ENCODE results near the gene PLCL1. TPM values are rescaled to one million over a fixed set of nuclear protein-coding genes. Genes with fewer than 3 reads are reported as not detected.

The PLCL1 gene
- total RNA-seq, 1 donor from 2014 or later: 0.04 TPM

- no peak for DNase-seq
- Mint-ChIP-seq H3K36me3 (ENCODE audit: low read depth) (no peaks in the 10 kb centered on the region), H3K4me1 (no peaks in the 10 kb centered on the region), H3K9me3 (peaks cover 14% of the 10 kb centered on the region), H3K27me3 (no peaks in the 10 kb centered on the region), H3K27ac (no peak overlapping the region), H3K4me3 (no peak overlapping the region)
- ChIA-PET CTCF (no interaction called here), POLR2A (no interaction called here)
- intact Hi-C loops (cut with micrococcal nuclease): no loop called here
- TF ChIP-seq CTCF (IDR thresholded peaks at IDR 0.05): no peak
- no peak for ATAC-seq (ENCODE audit: low read depth)
Measured at GRCh38 chr2:197954328-197954727, 149.9 kb downstream of the PLCL1 start.

GRCh38 chr2:197958592-197959150 is 154.3 kb downstream of the PLCL1 start:
- H3K27me3 Mint-ChIP-seq: no peaks in the 10 kb centered on the region
- no peak overlapping the region for H3K27ac Mint-ChIP-seq
- intact Hi-C loops (cut with micrococcal nuclease): no loop called here
- H3K9me3 Mint-ChIP-seq: peaks cover 14% of the 10 kb centered on the region
- ATAC-seq (ENCODE audit: low read depth): no peak
- H3K4me3 Mint-ChIP-seq: no peak overlapping the region
- H3K4me1 Mint-ChIP-seq: no peaks in the 10 kb centered on the region
- POLR2A ChIA-PET: no interaction called here
- no peaks in the 10 kb centered on the region for H3K36me3 Mint-ChIP-seq (ENCODE audit: low read depth)
- DNase-seq: no peak
- TF ChIP-seq CTCF (IDR thresholded peaks at IDR 0.05): no peak
- CTCF ChIA-PET: no interaction called here

GRCh38 chr2:197959383-197959782 is 155.0 kb downstream of the PLCL1 start:
- Mint-ChIP-seq H3K9me3 (peaks cover 14% of the 10 kb centered on the region), H3K27me3 (no peaks in the 10 kb centered on the region)

GRCh38 chr2:197960786-197961185 is 156.4 kb downstream of the PLCL1 start:
- Mint-ChIP-seq H3K36me3 (ENCODE audit: low read depth) (no peaks in the 10 kb centered on the region), H3K4me3 (no peak overlapping the region), H3K4me1 (no peaks in the 10 kb centered on the region), H3K27ac (no peak overlapping the region), H3K27me3 (no peaks in the 10 kb centered on the region), H3K9me3 (peaks cover 19% of the 10 kb centered on the region)
- CTCF ChIA-PET: no interaction called here
- intact Hi-C loops (cut with micrococcal nuclease): no loop called here
- ATAC-seq (ENCODE audit: low read depth) (no peak), DNase-seq (no peak)
- no peak for TF ChIP-seq CTCF (IDR thresholded peaks at IDR 0.05)
- POLR2A ChIA-PET: no interaction called here

More at GRCh38 chr2:197959383-197959782, 155.0 kb downstream of the PLCL1 start:
- no peak for ATAC-seq (ENCODE audit: low read depth)
- ChIA-PET CTCF (no interaction called here), POLR2A (no interaction called here)
- intact Hi-C loops (cut with micrococcal nuclease): no loop called here
- no peak for TF ChIP-seq CTCF (IDR thresholded peaks at IDR 0.05)
- no peak overlapping the region for H3K4me3 Mint-ChIP-seq
- no peak overlapping the region for H3K27ac Mint-ChIP-seq
- no peak for DNase-seq
- no peaks in the 10 kb centered on the region for H3K36me3 Mint-ChIP-seq (ENCODE audit: low read depth)
- no peaks in the 10 kb centered on the region for H3K4me1 Mint-ChIP-seq

- Mint-ChIP-seq H3K27me3 (no peaks in the 10 kb centered on the region), H3K4me3 (no peak overlapping the region), H3K36me3 (ENCODE audit: low read depth) (no peaks in the 10 kb centered on the region), H3K27ac (no peak overlapping the region), H3K9me3 (peaks cover 7% of the 10 kb centered on the region), H3K4me1 (no peaks in the 10 kb centered on the region)
- no peak for TF ChIP-seq CTCF (IDR thresholded peaks at IDR 0.05)
- ChIA-PET POLR2A (no interaction called here), CTCF (no interaction called here)
- intact Hi-C loops (cut with micrococcal nuclease): no loop called here
- no peak for ATAC-seq (ENCODE audit: low read depth)
- DNase-seq: no peak
Measured at GRCh38 chr2:197964720-197965119, 160.3 kb downstream of the PLCL1 start.

All from activated B cell treated with CpG ODN at 0.5 μM for 24 hours (primary cell).